ENCODE measurements around the gene ANKRD52. TPM values are rescaled to one million over a fixed set of nuclear protein-coding genes. Genes with fewer than 3 reads are reported as not detected.
A peak's percentile ranks its signal among the peaks of the same experiment; 100 is the strongest.

ANKRD52 gene
- total RNA-seq, 1 experiment from 2014 or later, result 67.5 TPM

- TF ChIP-seq POLR2AphosphoS5 (IDR thresholded peaks at IDR 0.05; ENCODE audit: low read depth, low read length), result no peak
- TF ChIP-seq, protein P1, sequence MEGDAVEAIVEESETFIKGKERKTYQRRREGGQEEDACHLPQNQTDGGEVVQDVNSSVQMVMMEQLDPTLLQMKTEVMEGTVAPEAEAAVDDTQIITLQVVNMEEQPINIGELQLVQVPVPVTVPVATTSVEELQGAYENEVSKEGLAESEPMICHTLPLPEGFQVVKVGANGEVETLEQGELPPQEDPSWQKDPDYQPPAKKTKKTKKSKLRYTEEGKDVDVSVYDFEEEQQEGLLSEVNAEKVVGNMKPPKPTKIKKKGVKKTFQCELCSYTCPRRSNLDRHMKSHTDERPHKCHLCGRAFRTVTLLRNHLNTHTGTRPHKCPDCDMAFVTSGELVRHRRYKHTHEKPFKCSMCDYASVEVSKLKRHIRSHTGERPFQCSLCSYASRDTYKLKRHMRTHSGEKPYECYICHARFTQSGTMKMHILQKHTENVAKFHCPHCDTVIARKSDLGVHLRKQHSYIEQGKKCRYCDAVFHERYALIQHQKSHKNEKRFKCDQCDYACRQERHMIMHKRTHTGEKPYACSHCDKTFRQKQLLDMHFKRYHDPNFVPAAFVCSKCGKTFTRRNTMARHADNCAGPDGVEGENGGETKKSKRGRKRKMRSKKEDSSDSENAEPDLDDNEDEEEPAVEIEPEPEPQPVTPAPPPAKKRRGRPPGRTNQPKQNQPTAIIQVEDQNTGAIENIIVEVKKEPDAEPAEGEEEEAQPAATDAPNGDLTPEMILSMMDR (IDR thresholded peaks at IDR 0.05), result peak; percentile 76
- Histone ChIP-seq H3K4me1 (ENCODE audit: control insufficient read depth, insufficient read depth, low read length) (peaks cover 8% of the 10 kb centered on the region; the same call in 1 of the 2 replicates), H3K27ac (ENCODE audit: low read length) (no peak overlapping the region), H3K36me3 (ENCODE audit: control insufficient read depth, insufficient read depth, low read length) (peaks cover 13% of the 10 kb centered on the region), H3K27me3 (ENCODE audit: control insufficient read depth, insufficient read depth, low read length) (no peaks in the 10 kb centered on the region), H3K4me3 (ENCODE audit: low read depth in 2 of 2, low read length in 2 of 2) (no peak overlapping the region), H3K9me3 (ENCODE audit: control insufficient read depth, insufficient read depth, low read depth, low read length) (no peaks in the 10 kb centered on the region)
- intact Hi-C loops (cut with micrococcal nuclease; ENCODE audit: unreplicated experiment), result no loop called here
- DNase-seq (ENCODE audit: low read depth, low spot score) (no peak), ATAC-seq (no peak)
- in situ Hi-C loops (cut with HindIII; ENCODE audit: low pct_unique_long_range_greater_than_20kb, low sequenced_read_pairs), result no loop called here
- CTCF ChIA-PET, result no interaction called here
- POLR2A ChIA-PET, result no interaction called here
- no TSS peak for BruUV-seq (replicated peaks)
Observed at GRCh38 chr12:56271031-56271430, 12.8 kb upstream of the ANKRD52 start.

DNA sequence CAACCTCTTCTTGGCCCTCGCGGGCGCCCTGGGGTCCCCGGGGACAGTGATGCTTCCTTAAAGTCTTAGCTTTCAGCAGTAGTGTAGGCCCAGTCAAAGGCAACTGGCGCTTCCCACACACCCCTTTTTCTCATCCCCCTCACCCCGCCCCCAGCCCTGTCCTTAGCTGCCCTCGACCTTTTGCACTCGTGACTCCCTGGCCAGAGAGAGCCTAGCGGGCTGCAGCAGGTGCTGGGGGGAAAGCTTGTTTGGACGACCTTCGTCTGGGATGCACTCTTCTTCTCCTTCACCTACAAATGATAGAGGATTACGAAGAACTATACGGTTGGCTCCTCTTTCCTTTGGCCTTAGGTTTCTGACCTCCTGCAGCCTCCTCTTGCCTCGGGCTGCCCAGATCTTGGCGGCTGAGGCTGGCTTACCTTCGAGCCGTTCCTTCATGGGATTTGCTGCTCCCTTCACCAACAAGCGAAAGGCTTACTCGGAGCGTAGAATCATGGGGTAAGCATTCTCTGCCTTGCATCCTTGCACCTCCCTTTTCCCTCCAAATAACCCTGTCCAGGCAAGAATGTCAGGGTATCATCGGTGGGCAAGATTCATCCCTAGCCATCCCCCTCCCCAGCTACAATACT is 9.4 kb upstream of the ANKRD52 start:
- peak overlapping the region; percentile 68 to 69 for H3K4me3 ChIP-seq (ENCODE audit: low read depth in 2 of 2, low read length in 2 of 2)
- intact Hi-C loops (cut with micrococcal nuclease; ENCODE audit: unreplicated experiment) (no loop called here), in situ Hi-C loops (cut with HindIII; ENCODE audit: low pct_unique_long_range_greater_than_20kb, low sequenced_read_pairs) (no loop called here)
- ChIA-PET POLR2A (interaction anchor here (0.5 to 0.6 kb wide), 2 partner anchors 31 to 77 kb away, joined by 3 to 9 read pairs; no protein-coding TSS in a partner anchor), CTCF (no interaction called here)
- TF ChIP-seq POLR2AphosphoS5 (IDR thresholded peaks at IDR 0.05; ENCODE audit: low read depth, low read length) (no peak), REST (IDR thresholded peaks at IDR 0.05; ENCODE audit: insufficient read depth in 1 of 2, low read depth in 2 of 2, low read length in 1 of 2) (no peak), SIN3A (IDR thresholded peaks at IDR 0.05; ENCODE audit: borderline replicate concordance, insufficient read depth, low read depth, low read length) (no peak), TCF7L2 (IDR thresholded peaks at IDR 0.05; ENCODE audit: low read depth, low read length) (no peak)
- TF ChIP-seq, protein P1 (IDR thresholded peaks at IDR 0.05), result no peak
- peak overlapping the region; percentile 60 for H3K27ac ChIP-seq (ENCODE audit: low read length)
- no TSS peak for BruUV-seq (replicated peaks)
- H3K9me3 ChIP-seq (ENCODE audit: control insufficient read depth, insufficient read depth, low read depth, low read length), result no peaks in the 10 kb centered on the region
- H3K36me3 ChIP-seq (ENCODE audit: control insufficient read depth, insufficient read depth, low read length), result peaks cover 5% of the 10 kb centered on the region; the same call in 1 of the 2 replicates
- no peak for DNase-seq (ENCODE audit: low read depth, low spot score)
- no peaks in the 10 kb centered on the region for H3K27me3 ChIP-seq (ENCODE audit: control insufficient read depth, insufficient read depth, low read length)
- peaks cover 8% of the 10 kb centered on the region; the same call in 1 of the 2 replicates for H3K4me1 ChIP-seq (ENCODE audit: control insufficient read depth, insufficient read depth, low read length)
- peak; percentile 29 for ATAC-seq
